ENCODE data around the gene IFT27. TPM values are rescaled to one million over a fixed set of nuclear protein-coding genes. Genes with fewer than 3 reads are reported as not detected.

Gene IFT27
- total and polyA plus RNA-seq, 2 of the 4 experiments (the other 2 are of a cell fraction) = 14.5 to 26.9 TPM

GRCh38 chr22:36758792-36759271, 17.1 kb downstream of the IFT27 start:
- H3K27ac ChIP-seq (ENCODE audit: insufficient read depth, low read length) = no peak overlapping the region
- ChIA-PET CTCF (interaction anchor here (1.0 kb wide), 1 partner anchor 212 kb away, joined by 3 read pairs; no protein-coding TSS in a partner anchor), POLR2A (ENCODE audit: unreplicated experiment) (no interaction called here)
- ATAC-seq (ENCODE audit: low read depth) (no peak), DNase-seq (no peak)
- H4K91ac ChIP-seq (ENCODE audit: insufficient read depth, low read depth, low read length) = no peak overlapping the region
- H3K79me1 ChIP-seq (ENCODE audit: low read depth in 1 of 2, low read length in 2 of 2) = no peaks in the 10 kb centered on the region
- H3K4me1 ChIP-seq (ENCODE audit: control insufficient read depth, insufficient read depth, low read length) = peaks cover 3% of the 10 kb centered on the region; the same call in 1 of the 2 replicates
- H3K23ac ChIP-seq (ENCODE audit: low read depth, low read length) = no peak overlapping the region
- H3K9me3 ChIP-seq (ENCODE audit: control insufficient read depth, insufficient read depth, low read length) = no peaks in the 10 kb centered on the region
- no peak for TF ChIP-seq CHD1 (IDR thresholded peaks at IDR 0.05; ENCODE audit: low read depth, low read length)
- TF ChIP-seq NFE2L2 (IDR thresholded peaks at IDR 0.05; ENCODE audit: low read depth, low read length) = no peak
- no peak for TF ChIP-seq MAFK (IDR thresholded peaks at IDR 0.05; ENCODE audit: low read depth, low read length)
- no peak for TF ChIP-seq CTCF (conservative IDR thresholded peaks at IDR 0.05; ENCODE audit: low read depth, low read length)
- TF ChIP-seq MAZ (IDR thresholded peaks at IDR 0.05; ENCODE audit: borderline replicate concordance, low read depth, low read length) = no peak
- TF ChIP-seq CEBPB (IDR thresholded peaks at IDR 0.05; ENCODE audit: low read depth, low read length) = no peak
- TF ChIP-seq BHLHE40 (IDR thresholded peaks at IDR 0.05; ENCODE audit: low read depth, low read length) = no peak
- H3K9me1 ChIP-seq (ENCODE audit: insufficient read depth, low read length) = peaks cover 8% of the 10 kb centered on the region
- peaks cover 2% of the 10 kb centered on the region; the same call in 1 of the 2 replicates for H3K36me3 ChIP-seq (ENCODE audit: control insufficient read depth, insufficient read depth, low read length)
- H3K56ac ChIP-seq (ENCODE audit: extremely low read depth, insufficient read depth, low read length) = no peak overlapping the region
- no peak overlapping the region for H2BK5ac ChIP-seq (ENCODE audit: low read depth, low read length, poor library complexity, severe bottlenecking)
- intact Hi-C loops (cut with micrococcal nuclease) = loop anchor here (5.0 kb wide), 1 partner anchor 212 kb away; no protein-coding TSS in a partner anchor
- H4K5ac ChIP-seq (ENCODE audit: low read depth, low read length) = no peak overlapping the region
- no peak overlapping the region for H2AK5ac ChIP-seq (ENCODE audit: low read depth, low read length)
- H3K9ac ChIP-seq (ENCODE audit: low read depth, low read length) = no peak overlapping the region
- no peak overlapping the region for H3K4me3 ChIP-seq (ENCODE audit: insufficient read depth, low read depth, low read length)
- in situ Hi-C loops (cut with MboI; ENCODE audit: low sequenced_read_pairs) = no loop called here
- no peak overlapping the region for H3K4me2 ChIP-seq (ENCODE audit: low read depth, low read length)
- H2AK9ac ChIP-seq (replicated peaks; ENCODE audit: low read depth, low read length, poor library complexity) = no peak overlapping the region
- H3K18ac ChIP-seq (ENCODE audit: low read depth, low read length) = no peak overlapping the region
- dilution Hi-C loops (cut with HindIII; ENCODE audit: low sequenced_read_pairs, unreplicated experiment) = no loop called here
- H3K14ac ChIP-seq (replicated peaks; ENCODE audit: low read depth, low read length) = no peak overlapping the region
- no peak overlapping the region for H4K8ac ChIP-seq (ENCODE audit: low read depth in 2 of 2, low read length in 2 of 2)
- 74% methylated on average over 11 of the region's 15 CpGs; no CpG with 5 or more reads in 1 of the 2 experiments for WGBS, 2 experiments (ENCODE audit: extremely low coverage in 2 of 2, insufficient read length in 1 of 2)
- H2BK15ac ChIP-seq (ENCODE audit: low read depth, low read length) = no peak overlapping the region
- H2BK20ac ChIP-seq (ENCODE audit: low read depth, low read length) = no peak overlapping the region
- peaks cover 12% of the 10 kb centered on the region for H3K27me3 ChIP-seq (ENCODE audit: control insufficient read depth, insufficient read depth, low read length)
- no TSS peak for BruUV-seq (replicated peaks)
- H2BK120ac ChIP-seq (ENCODE audit: low read depth, low read length) = no peak overlapping the region
- no peaks in the 10 kb centered on the region; the same call in 1 of the 2 replicates for H4K20me1 ChIP-seq (ENCODE audit: insufficient read depth, low read length)
- no peak overlapping the region for H2AFZ ChIP-seq (replicated peaks; ENCODE audit: low read length, poor library complexity)
- H3K4ac ChIP-seq (ENCODE audit: low read depth, low read length) = no peak overlapping the region

Measured in IMR-90 (cell line).